ENCODE results near the gene ENKUR. TPM values are rescaled to one million over a fixed set of nuclear protein-coding genes. Genes with fewer than 3 reads are reported as not detected.
"Not testable (repeated sequence)": the region's sequence is repeated elsewhere in the genome, so short reads cannot be mapped to it uniquely, and the experiment has no call there.

Gene ENKUR
- total and polyA plus RNA-seq, 2 experiments from 2014 or later, result 1.6 to 3.1 TPM

GRCh38 chr10:24969841-24970281, 46.1 kb downstream of the ENKUR start:
- Histone ChIP-seq H2AFZ (no peak overlapping the region), H3K36me3 (replicated peaks; ENCODE audit: insufficient read depth, low read depth) (no peaks in the 10 kb centered on the region), H3K4me2 (no peak overlapping the region), H3K4me1 (ENCODE audit: insufficient read depth) (peaks cover 4% of the 10 kb centered on the region), H3K9me2 (replicated peaks; ENCODE audit: insufficient read depth) (no peaks in the 10 kb centered on the region), H3K27ac (no peak overlapping the region), H4K20me1 (ENCODE audit: insufficient read depth, poor library complexity, severe bottlenecking) (no peaks in the 10 kb centered on the region), H3K9me3 (ENCODE audit: low read depth) (no peaks in the 10 kb centered on the region), H3K79me2 (no peaks in the 10 kb centered on the region), H3K27me3 (no peaks in the 10 kb centered on the region), H3K4me3 (no peak overlapping the region)
- WGBS (ENCODE audit: low lambda C conversion rate, missing lambda C conversion rate), result 67% methylated on average over 2 of the region's 2 CpGs
- DNase-seq (ENCODE audit: low spot score), result no peak
- TF ChIP-seq CTCF (IDR thresholded peaks at IDR 0.05; ENCODE audit: poor library complexity) (peak; percentile 3), EZH2 (IDR thresholded peaks at IDR 0.05; ENCODE audit: borderline replicate concordance) (no peak), EZH2phosphoT487 (IDR thresholded peaks at IDR 0.05; ENCODE audit: low read depth, severe bottlenecking, unreplicated experiment) (no peak)

GRCh38 chr10:24968951-24969350, 47.0 kb downstream of the ENKUR start:
- not testable (repeated sequence) for H3K79me2 ChIP-seq; DNase-seq (ENCODE audit: low spot score); H3K4me3 ChIP-seq; H3K9me3 ChIP-seq (ENCODE audit: low read depth); H4K20me1 ChIP-seq (ENCODE audit: insufficient read depth, poor library complexity, severe bottlenecking); H3K4me1 ChIP-seq (ENCODE audit: insufficient read depth); H3K27me3 ChIP-seq; H2AFZ ChIP-seq; H3K36me3 ChIP-seq (replicated peaks; ENCODE audit: insufficient read depth, low read depth); H3K9me2 ChIP-seq (replicated peaks; ENCODE audit: insufficient read depth); H3K4me2 ChIP-seq; H3K27ac ChIP-seq
- 91% methylated on average over 11 of the region's 11 CpGs for WGBS (ENCODE audit: low lambda C conversion rate, missing lambda C conversion rate)

DNA sequence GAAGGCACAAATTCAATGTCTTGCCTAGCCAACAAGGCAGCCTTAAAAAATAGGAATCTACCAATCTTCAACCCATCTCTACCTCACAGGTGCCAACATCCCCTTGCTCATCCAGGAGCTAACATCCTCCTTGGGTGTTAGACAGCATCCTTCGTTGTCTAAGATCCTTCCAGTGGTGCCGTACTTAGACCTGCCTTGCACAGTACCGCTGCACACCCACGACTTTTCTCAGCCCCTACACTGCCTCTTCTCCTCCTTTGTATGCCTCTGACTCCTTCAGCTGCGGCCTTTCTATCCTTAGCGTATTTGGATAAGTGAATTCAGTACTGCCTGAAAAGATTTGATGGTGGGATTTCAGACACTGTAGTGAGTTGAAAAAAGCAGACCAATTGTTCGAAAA, 47.6 kb downstream of the ENKUR start:
- Histone ChIP-seq H3K79me2 (no peaks in the 10 kb centered on the region), H3K9me2 (replicated peaks; ENCODE audit: insufficient read depth) (no peaks in the 10 kb centered on the region), H3K4me3 (no peak overlapping the region), H3K4me2 (no peak overlapping the region), H3K27ac (no peak overlapping the region), H3K36me3 (replicated peaks; ENCODE audit: insufficient read depth, low read depth) (no peaks in the 10 kb centered on the region), H2AFZ (no peak overlapping the region), H3K27me3 (no peaks in the 10 kb centered on the region), H3K4me1 (ENCODE audit: insufficient read depth) (peaks cover 7% of the 10 kb centered on the region), H4K20me1 (ENCODE audit: insufficient read depth, poor library complexity, severe bottlenecking) (no peaks in the 10 kb centered on the region), H3K9me3 (ENCODE audit: low read depth) (no peaks in the 10 kb centered on the region)
- DNase-seq (ENCODE audit: low spot score), result no peak
- WGBS (ENCODE audit: low lambda C conversion rate, missing lambda C conversion rate), result 95% methylated on average over 7 of the region's 7 CpGs
- TF ChIP-seq EZH2phosphoT487 (IDR thresholded peaks at IDR 0.05; ENCODE audit: low read depth, severe bottlenecking, unreplicated experiment) (no peak), EZH2 (IDR thresholded peaks at IDR 0.05; ENCODE audit: borderline replicate concordance) (no peak), CTCF (IDR thresholded peaks at IDR 0.05; ENCODE audit: poor library complexity) (no peak)

- Histone ChIP-seq H3K4me2 (no peak overlapping the region), H3K4me3 (no peak overlapping the region), H3K79me2 (no peaks in the 10 kb centered on the region), H3K9me2 (replicated peaks; ENCODE audit: insufficient read depth) (no peaks in the 10 kb centered on the region), H3K27ac (no peak overlapping the region), H3K9me3 (ENCODE audit: low read depth) (no peaks in the 10 kb centered on the region), H2AFZ (no peak overlapping the region), H3K27me3 (no peaks in the 10 kb centered on the region), H3K4me1 (ENCODE audit: insufficient read depth) (peaks cover 17% of the 10 kb centered on the region), H3K36me3 (replicated peaks; ENCODE audit: insufficient read depth, low read depth) (no peaks in the 10 kb centered on the region), H4K20me1 (ENCODE audit: insufficient read depth, poor library complexity, severe bottlenecking) (no peaks in the 10 kb centered on the region)
- TF ChIP-seq EZH2 (IDR thresholded peaks at IDR 0.05; ENCODE audit: borderline replicate concordance), result no peak
- no peak for TF ChIP-seq EZH2phosphoT487 (IDR thresholded peaks at IDR 0.05; ENCODE audit: low read depth, severe bottlenecking, unreplicated experiment)
- no peak for TF ChIP-seq CTCF (IDR thresholded peaks at IDR 0.05; ENCODE audit: poor library complexity)
- no peak for DNase-seq (ENCODE audit: low spot score)
- WGBS (ENCODE audit: low lambda C conversion rate, missing lambda C conversion rate), result 90% methylated on average over 5 of the region's 5 CpGs
Measured at GRCh38 chr10:24966962-24967481, 48.9 kb downstream of the ENKUR start.

All from hepatocyte (in vitro differentiated cells).